HepG2 (cell line): ENCODE data around the gene TNIP3.

Source experiments
- TCF12 ChIP-seq, 2 experiments: fragments of 450-650 bp in 1 of 2; sonication (generic) in 1 of 2; formaldehyde crosslinking in 1 of 2; IDR thresholded peaks; 2 replicates each; pipeline versions ENCODE4 v1.6.1 to v1.8.0; 2017 to 2022; ENCODE audit warnings: antibody characterized with exemption in 1 of 2, mild to moderate bottlenecking in 1 of 2, missing genetic modification reagents in 1 of 2, moderate library complexity in 1 of 2
- YY1 ChIP-seq: IDR thresholded peaks from 2 replicates; pipeline ENCODE4 v1.6.1; 2011; ENCODE audit warnings: low read length, low read depth, moderate library complexity, mild to moderate bottlenecking; ENCODE audit not compliant: insufficient read depth, insufficient replicate concordance

- TF ChIP-seq YY1 (no peak), TCF12 (IDR thresholded peaks at IDR 0.05) (no peak), TCF12 (CRISPR knock-in tag; IDR thresholded peaks at IDR 0.05) (no peak)
Measured at GRCh38 chr4:121148621-121149020, 15.5 kb downstream of the TNIP3 start.
